ENCODE results near the gene CAPN7.
"Not testable (repeated sequence)": the region's sequence is repeated elsewhere in the genome, so short reads cannot be mapped to it uniquely, and the experiment has no call there.

CAPN7 gene

DNA sequence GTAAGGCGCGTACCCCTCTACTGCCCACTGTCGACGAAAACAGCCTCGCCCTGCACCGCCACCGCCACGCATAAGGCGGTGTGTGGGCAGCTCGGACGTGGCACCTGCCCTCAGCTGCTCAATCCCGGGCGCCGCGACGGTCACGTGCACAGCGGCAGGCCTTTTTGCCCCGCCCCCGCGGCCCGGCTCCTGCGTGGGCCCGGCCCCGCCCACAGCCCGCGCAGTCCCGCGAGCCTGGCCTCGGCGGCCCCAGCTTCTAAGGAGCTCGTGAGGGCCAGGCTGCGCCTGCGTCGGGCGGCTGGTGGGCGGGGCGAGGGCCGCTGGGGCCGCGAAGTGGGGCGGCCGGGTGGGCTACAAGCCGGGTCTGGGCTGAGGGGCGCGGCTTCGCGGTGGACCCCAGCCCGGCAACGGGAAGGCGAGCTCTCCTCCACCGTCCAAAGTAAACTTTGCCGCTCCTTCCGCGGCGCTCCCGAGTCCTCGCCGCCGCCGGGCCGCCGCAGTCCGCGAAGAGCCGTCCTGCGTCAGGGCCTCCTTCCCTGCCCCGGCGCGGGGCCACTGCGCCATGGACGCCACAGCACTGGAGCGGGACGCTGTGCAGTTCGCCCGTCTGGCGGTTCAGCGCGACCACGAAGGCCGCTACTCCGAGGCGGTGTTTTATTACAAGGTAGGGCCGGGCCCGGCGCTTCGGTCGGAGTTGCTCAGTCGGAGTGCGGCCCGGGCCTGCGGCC lies at the start of gene CAPN7:
CAPN7 (plus strand) TSS at position 313 of the 728 bp plus-strand sequence; CDS start at position 563, 250 bp downstream.
- peak; percentile 86 to 89 for DNase-seq (ENCODE audit: low read depth in 1 of 2, low spot score in 1 of 2)

DNA sequence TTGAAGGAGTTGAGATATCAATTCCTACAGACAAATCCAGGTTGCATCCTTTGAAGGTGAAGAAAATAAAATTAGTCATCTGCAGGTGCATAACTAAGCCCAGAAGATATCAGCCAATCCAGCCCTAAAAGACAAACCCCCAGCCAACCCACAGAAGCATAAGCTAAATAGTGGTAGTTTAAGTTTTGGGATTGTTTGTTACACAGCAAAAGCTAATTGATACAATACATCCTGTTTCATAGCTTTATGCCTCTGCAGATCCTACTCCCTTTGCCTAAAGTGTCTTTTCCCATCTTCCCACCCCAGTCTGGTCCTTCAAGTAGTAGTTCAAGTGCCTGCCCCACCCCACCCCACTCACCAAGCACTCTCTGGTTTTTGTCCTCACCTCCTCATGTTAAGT lies 48.6 kb upstream of the CAPN7 start:
- no peak for DNase-seq (ENCODE audit: low read depth in 1 of 2, low spot score in 1 of 2)

DNA sequence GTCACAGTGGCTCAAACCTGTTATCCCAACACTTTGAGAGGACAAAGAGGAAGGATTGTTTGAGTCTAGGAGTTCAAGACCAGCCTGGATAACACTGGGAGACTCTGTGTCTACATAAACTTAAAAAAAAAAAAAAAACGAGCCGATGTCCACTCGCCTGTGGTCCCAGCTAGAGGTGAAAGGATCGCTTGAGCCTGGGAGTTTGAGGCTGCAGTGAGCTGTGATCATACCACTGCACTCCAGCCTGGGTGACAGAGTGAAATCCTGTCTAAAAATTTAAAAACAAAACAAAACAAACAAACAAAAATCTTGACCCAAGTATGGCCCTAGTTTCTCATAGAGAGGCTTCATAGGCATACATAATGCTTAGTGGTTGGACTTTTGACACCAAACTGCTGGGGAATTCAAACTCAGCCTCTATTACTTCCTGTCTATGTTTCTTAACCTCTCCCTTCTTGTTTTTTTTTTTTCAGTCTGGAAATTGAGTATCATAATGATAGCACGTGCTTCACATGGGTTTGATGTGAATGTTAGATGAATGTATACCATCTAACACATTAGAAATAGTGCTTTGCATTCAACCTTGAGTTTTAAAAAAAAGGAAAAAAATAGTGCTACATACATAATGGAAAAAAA lies 46.4 kb upstream of the CAPN7 start:
- no peak for DNase-seq (ENCODE audit: low read depth in 1 of 2, low spot score in 1 of 2)

DNA sequence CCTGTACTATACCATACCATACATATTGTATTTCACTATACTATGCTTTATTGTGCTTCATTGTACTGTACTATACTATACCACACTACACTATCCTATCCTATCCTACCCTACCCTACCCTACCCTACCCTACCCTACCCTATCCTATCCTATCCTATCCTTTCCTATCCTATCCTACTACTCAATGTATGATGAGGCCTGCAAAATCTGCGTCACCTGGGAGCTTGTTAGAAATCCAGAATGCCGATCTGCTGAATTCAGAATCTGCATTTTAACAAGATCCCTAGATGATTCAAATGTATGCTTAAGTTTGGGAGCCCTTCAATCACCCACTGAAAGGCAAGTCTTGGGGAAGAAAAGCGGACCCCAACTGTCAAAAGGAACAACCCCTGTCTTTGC lies 45.4 kb upstream of the CAPN7 start:
- no peak for DNase-seq (ENCODE audit: low read depth in 1 of 2, low spot score in 1 of 2)

DNA sequence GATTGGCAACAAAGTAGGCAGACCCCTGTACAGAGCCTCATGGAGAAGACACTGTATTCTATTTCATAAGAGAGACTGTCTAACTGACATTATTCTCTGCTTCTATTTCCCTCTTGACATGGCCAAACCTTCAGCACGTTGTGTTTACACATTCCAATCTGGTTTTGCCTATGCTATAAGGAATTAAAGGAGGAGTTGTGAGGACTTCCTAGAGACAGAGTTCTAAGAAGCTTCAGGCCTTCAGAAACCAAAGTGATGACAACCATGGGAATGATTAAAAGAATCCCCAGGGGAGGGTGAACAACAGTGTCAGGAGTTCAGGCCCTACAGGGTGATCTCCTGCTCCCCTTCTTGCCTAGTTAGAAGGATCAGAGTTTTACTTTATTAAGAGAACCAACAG lies 44.9 kb upstream of the CAPN7 start:
- DNase-seq (ENCODE audit: low read depth in 1 of 2, low spot score in 1 of 2) = no peak

DNA sequence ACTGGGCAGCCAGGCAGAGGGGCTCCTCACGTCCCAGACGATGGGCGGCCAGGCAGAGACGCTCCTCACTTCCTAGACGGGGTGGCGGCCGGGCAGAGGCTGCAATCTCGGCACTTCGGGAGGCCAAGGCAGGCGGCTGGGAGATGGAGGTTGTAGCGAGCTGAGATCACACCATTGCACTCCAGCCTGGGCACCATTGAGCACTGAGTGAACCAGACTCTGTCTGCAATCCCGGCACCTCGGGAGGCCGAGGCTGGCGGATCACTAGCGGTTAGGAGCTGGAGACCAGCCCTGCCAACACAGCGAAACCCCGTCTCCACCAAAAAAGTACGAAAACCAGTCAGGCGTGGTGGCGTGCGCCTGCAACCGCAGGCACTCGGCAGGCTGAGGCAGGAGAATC lies 42.4 kb upstream of the CAPN7 start:
- not testable (repeated sequence) for DNase-seq (ENCODE audit: low read depth in 1 of 2, low spot score in 1 of 2)

DNA sequence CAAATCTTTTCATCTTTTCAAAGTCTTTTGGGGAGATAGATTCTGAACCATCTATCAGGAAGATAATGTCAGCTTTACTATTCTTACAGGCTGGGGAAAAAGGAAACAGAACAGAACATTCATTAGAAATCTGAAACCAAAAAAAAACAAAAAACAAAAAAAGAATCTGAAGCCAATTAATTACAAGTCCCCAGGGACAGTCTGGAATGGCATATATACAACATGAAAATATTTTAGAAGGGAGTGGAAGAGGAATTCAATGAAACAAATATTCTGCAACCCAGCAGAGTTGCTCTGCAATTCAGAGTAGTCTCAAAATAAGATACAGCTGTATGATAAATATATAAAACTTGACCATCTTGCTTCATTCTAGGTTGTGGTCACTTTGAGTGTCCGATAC lies 41.7 kb upstream of the CAPN7 start:
- DNase-seq (ENCODE audit: low read depth in 1 of 2, low spot score in 1 of 2) = no peak

DNA sequence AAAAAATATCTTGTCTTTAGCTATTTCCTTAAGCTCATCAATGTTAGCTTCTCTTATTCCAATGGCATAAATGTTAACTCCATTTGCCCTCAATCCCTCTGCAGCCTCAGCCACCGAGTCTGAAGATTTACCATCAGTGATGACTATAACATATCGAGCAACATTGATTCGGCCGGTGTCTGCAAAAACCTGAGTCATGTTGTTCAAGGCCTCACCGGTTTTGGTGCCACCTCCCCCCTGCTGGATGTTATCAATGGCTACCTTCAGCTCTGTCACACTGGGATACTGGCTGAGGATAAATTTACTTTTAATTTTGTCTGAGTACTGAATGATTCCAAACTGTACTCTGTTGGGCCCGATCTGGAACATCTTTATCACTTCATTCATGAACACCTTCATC lies 41.0 kb upstream of the CAPN7 start:
- no peak for DNase-seq (ENCODE audit: low read depth in 1 of 2, low spot score in 1 of 2)

DNA sequence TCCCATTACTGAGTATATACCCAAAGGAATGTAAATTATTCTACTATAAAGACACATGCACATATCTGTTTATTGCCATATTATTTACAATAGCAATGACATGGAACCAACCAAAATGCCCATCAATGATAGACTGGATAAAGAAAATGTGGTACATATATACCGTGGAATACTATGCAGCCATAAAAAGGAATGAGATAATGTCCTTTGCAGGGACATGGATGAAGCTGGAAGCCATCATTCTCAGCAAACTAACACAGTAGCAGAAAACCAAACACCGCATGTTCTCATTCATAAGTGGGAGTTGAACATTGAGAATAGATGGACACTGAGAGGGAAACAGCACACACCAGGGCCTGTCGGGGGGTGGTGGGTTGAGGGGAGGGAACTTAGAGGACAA lies 39.7 kb upstream of the CAPN7 start:
- DNase-seq (ENCODE audit: low read depth in 1 of 2, low spot score in 1 of 2) = not testable (repeated sequence)

DNA sequence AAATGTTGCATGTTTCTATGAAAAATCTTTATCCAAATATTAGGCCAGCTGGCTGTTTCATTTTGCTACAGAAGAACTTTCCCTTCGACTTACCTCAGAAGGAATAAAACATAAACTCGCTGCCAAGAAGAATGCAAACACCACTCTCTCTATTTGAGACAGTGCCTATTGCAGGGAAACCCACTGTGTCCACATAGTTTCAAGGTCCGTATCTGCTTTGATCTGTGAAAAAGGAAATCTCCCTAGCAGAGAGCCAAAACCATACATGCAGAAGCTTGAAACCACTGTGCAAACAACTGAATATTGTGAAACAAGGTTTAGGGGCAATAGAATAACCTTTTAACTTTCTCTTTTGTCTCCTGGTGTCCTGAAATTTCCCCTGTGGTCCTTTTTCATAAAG lies 35.0 kb upstream of the CAPN7 start:
- no peak for DNase-seq (ENCODE audit: low read depth in 1 of 2, low spot score in 1 of 2)

DNA sequence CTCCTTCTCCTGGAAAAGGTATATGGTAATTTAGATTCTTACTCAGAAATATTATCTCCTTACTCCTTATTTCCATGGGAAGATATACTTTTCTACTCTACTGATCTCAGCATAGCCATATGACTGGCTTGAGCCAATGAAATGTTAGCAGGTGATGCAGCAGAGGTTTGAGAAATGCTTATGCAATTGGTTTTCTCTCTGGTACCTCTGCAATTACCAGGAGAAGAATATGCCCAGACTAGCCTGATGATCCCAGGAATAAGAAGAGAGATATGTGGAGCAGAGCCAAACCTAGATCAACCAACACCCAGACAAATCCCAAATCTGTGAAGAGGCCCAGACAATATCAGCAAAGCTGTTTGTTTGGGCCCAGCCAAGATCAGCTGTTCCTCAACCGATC lies 33.2 kb upstream of the CAPN7 start:
- DNase-seq (ENCODE audit: low read depth in 1 of 2, low spot score in 1 of 2) = no peak

DNA sequence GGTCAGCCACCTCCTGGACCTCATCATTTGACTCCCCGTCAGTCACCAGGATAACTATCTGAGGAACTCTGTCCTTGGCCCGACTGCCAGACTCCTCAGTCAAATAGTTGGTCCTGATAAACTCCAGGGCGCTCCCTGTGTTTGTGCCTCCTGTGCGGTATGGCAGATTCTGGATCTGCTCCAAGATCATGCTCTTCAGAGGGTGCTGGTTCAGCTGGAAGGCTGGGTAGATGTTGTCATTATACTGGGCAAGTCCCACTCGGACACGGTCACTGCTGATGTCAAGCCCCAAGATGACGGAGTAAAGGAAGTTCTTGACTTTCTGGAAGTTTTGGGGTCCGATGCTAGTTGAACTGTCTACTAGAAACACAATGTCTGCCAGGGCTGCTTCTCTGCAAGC lies 31.1 kb upstream of the CAPN7 start:
- no peak for DNase-seq (ENCODE audit: low read depth in 1 of 2, low spot score in 1 of 2)

DNA sequence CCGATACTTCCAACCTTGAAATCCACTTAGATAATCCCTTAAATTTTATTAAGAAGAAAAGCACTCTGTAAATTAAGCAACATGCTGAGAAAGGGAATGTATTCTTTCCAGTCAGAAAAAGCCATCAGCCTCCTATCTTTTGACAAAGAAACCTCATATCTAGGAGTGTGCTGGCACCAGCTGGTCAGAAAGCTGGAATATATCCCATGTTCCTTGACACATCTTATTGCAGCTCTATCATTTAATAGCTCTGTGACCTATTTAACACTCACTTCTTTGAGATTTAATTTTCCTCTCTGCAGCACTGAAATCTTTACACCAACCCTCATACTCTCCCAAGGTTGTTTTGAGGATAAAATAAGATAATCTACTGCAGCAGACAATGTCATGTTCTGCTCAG lies 30.4 kb upstream of the CAPN7 start:
- DNase-seq (ENCODE audit: low read depth in 1 of 2, low spot score in 1 of 2) = no peak

DNA sequence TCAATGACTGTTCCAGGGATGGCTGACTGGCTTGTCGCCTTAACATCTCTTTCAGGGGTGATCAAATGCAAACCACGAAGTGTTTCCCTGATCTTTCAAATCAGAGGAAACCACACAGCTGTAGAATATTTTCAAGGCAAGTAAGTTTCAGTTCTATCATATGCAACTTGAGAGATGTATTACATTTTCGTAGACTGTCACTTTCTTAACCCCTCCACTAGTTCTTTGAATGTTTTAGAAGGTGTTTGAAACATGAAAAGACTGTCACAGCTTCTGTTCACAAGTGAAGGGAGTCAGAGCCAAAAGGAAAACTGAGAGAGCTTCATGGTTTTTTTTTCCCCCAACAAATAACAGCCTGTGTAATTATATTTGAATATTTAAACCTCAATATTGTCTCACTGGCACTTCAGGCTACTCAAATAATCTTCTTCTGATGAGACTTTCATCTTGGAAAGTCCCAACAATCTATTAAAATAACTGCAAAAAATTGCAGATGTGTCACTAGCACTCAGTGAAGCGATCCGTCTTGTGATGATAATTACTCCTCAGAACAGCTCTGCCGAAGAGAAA lies 25.9 kb upstream of the CAPN7 start:
- no peak for DNase-seq (ENCODE audit: low read depth in 1 of 2, low spot score in 1 of 2)

DNA sequence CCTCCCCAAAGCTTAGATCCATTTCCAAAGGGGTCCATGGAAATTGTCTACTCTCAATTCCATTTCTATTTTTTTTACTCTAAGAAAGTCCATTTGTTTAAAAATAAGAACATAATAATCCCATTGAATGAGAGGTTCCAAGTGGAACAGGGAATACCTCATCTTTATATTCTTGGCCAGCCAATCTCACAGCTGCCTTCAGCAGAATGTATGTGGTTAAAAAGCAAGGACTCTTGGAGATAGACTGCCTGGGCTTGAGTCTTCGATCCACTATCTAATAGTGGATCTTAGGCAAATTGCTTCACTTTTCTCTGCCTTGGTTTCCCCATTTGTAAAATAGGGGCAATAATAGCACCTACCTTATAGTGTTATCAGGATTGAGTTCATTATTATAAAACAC lies 24.5 kb upstream of the CAPN7 start:
- no peak for DNase-seq (ENCODE audit: low read depth in 1 of 2, low spot score in 1 of 2)

DNA sequence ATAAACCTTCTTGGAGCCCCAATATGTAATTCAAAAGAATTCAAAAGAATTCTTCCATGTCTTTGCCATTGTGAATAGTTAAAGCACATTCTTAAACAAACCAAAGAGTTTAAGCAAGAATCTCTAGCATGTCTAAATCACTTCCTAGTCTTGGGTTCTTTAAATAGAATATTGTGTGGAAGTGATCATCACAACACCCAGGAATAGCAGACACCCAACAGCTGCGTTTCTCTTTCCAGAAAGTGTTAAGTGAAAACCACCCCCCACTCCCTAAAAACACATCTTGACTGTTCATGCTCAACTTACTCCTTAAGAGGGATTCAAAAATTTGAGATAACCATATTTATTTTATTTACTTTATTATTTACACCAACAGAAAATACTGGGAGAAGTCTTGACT lies 24.1 kb upstream of the CAPN7 start:
- no peak for DNase-seq (ENCODE audit: low read depth in 1 of 2, low spot score in 1 of 2)

DNA sequence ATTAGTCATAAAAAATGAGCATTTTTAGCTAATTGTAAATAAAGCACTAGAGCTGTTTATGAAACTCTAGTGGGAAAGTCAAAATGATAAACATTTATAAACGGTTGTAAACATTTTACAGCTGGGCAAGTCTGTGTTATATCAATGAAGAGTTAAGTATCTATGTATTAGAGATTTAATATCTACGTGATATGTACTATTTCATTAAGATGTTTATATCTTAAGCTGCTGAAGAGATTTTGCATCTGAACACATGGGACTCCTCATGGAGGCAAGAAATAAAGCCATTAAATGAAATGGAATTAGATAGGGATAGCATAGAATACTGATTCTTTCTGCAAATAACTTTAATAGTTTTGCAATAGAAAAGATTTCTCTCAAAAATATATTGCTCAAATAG lies 23.0 kb upstream of the CAPN7 start:
- DNase-seq (ENCODE audit: low read depth in 1 of 2, low spot score in 1 of 2) = no peak

DNA sequence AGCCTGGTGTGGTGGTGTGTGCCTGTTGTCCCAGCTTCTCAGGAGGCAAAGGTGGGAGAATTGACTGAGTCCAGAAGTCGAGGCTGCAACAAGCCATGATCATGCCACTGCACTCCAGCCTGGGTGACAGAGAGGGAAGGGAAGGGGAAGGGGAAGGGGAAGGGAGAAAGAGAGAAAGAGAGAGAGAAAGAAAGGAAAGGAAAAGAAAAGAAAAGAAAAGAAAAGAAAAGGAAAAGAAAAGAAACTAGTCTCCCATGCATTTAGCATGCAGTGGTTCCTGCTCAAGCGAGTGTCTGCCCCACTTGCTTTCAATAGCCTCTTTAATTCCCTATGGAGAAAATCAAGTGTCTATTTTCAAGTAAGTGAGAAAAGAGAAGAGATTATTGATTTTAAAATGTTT lies 20.6 kb upstream of the CAPN7 start:
- no peak for DNase-seq (ENCODE audit: low read depth in 1 of 2, low spot score in 1 of 2)

DNA sequence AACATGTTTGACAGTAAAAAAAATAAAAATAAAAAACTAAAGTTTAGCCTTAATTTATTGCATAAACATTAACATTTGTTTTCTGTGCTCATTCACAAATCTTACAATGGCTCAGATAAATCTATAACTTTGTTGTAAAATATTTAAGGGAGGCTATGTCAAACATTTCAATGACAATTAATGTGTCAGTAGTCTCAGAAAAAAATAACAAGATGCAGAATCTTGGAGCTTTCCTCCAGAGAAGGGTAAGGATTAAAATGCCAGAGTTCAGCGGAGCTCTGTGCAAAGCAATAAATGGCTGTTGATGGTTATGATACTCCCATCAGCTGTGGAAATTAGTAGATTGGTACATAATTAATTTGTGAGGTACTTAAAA lies 20.0 kb upstream of the CAPN7 start:
- DNase-seq (ENCODE audit: low read depth in 1 of 2, low spot score in 1 of 2) = no peak

DNA sequence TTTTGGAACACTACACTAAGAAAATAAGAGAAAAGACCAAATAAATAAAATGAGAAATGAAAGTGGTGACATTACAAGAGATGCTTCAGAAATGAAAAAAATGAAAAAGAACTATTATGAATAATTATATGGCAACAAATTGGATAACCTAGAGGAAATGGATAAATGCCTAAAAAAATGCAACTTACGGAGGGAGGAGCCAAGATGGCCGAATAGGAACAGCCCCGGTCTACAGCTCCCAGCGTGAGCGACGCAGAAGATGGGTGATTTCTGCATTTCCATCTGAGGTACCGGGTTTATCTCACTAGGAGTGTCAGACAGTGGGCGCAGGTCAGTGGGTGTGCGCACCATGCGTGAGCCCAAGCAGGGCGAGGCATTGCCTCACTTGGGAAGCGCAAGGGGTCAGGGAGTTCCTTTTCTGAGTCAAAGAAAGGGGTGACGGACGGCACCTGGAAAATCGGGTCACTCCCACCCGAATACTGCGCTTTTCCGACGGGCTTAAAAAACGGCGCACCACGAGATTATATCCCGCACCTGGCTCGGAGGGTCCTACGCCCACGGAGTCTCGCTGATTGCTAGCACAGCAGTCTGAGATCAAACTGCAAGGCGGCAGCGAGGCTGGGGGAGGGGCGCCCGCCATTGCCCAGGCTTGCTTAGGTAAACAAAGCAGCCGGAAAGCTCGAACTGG lies 19.4 kb upstream of the CAPN7 start:
- not testable (repeated sequence) for DNase-seq (ENCODE audit: low read depth in 1 of 2, low spot score in 1 of 2)

DNA sequence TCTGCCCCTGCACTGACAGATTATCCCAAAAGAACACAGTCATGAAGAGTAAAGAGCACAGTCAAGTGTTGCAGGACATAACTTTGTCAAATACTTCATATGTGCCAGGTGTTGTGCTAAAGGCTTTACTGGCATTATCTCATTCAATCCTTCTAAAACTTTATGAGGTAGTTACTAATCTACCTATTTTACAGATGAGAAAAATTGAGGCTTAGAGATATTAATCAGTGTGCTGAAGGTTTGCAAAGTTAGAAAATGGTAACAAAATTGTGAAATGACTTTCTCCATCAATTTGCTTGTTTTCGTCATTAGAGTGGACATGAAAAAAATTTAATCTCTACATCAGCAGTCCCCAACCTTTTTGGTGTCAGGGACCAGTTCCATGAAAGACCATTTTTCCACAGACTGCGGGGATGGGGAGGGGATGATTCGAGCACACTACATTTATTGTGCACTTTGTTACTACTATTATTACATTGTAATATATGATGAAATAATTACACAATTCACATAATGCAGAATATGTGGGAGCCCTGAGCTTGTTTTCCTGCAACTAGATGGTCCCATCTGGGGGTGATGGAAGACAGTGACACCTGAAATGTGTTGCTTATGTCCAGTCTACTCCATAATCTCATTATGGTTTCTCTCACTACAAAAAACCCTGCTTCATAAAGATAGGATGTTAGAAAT lies 8.6 kb upstream of the CAPN7 start:
- DNase-seq (ENCODE audit: low read depth in 1 of 2, low spot score in 1 of 2) = no peak

DNA sequence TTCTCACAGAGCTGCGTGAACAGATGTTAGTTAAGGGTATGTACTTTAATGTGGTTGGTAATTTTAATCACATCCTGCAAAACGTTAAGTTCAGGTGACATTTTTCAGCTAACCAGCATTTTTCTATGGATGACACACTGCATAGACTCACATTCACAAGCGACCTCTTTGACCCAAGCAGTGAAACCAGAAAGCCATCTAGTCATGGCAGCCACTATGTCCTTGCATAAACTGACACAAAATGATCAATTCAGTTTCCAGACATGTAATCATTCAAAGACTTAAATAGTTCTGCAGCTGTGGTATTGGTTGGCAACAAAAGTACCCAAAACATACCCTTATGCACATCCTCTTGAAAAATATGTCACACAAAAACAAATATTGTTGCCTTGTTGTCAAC lies 7.4 kb upstream of the CAPN7 start:
- DNase-seq (ENCODE audit: low read depth in 1 of 2, low spot score in 1 of 2) = no peak
